A673 (cell line): ENCODE measurements around the gene CYB5RL. TPM values are rescaled to one million over a fixed set of nuclear protein-coding genes. Genes with fewer than 3 reads are reported as not detected.

ENCODE experiments used
- BruUV-seq: library from RNA; stranded (reverse); fragments of 400-500 nt; replicated peaks from 2 replicates; lab custom pipeline; 2021; lab: Mats Ljungman, UMichigan
- CTCF ChIA-PET: fragments of 300-600 bp; sonication (Branson Sonifier 250); formaldehyde crosslinking; loops from one replicate; lab custom pipeline; 2022; ENCODE audit warnings: antibody characterized with exemption; lab: Charles Lee
- POLR2A ChIA-PET: fragments of 300-600 bp; sonication (Branson Sonifier 250); formaldehyde crosslinking; loops from one replicate; lab custom pipeline; 2022; ENCODE audit warnings: antibody characterized with exemption; ENCODE audit not compliant: low non-redundant PET; lab: Charles Lee
- DNase-seq: peaks from one replicate; pipeline ENCODE4 v3.0.0-alpha.2; 2015; ENCODE audit warnings: low spot score
- H3K27ac ChIP-seq: fragments of 200-600 bp; sonication (generic); 2 replicates; pipeline ENCODE4 v1.5.1; 2016; ENCODE audit warnings: mixed run types, low read depth, mild to moderate bottlenecking, mixed read lengths, antibody characterized with exemption, low read length; ENCODE audit not compliant: poor library complexity, severe bottlenecking
- H3K27me3 ChIP-seq: fragments of 200-600 bp; sonication (generic); replicated peaks from 2 replicates; pipeline ENCODE4 v1.6.1; 2017; ENCODE audit warnings: mixed run types, low read depth, mild to moderate bottlenecking, mixed read lengths, antibody characterized with exemption, low read length; ENCODE audit not compliant: insufficient read depth, poor library complexity
- H3K36me3 ChIP-seq: fragments of 200-600 bp; sonication (generic); 2 replicates; pipeline ENCODE4 v1.6.1; 2016; ENCODE audit warnings: mixed run types, mild to moderate bottlenecking, mixed read lengths, antibody characterized with exemption, low read length; ENCODE audit not compliant: insufficient read depth, poor library complexity, severe bottlenecking
- H3K4me1 ChIP-seq: fragments of 200-600 bp; sonication (generic); 2 replicates; pipeline ENCODE4 v1.6.1; 2017; ENCODE audit warnings: mixed run types, mild to moderate bottlenecking, mixed read lengths, antibody characterized with exemption, low read length; ENCODE audit not compliant: insufficient read depth, poor library complexity, severe bottlenecking
- H3K4me3 ChIP-seq: fragments of 200-600 bp; sonication (generic); 2 replicates; pipeline ENCODE4 v1.5.1; 2016; ENCODE audit warnings: low read depth, mixed run types, mild to moderate bottlenecking, mixed read lengths, low read length; ENCODE audit not compliant: poor library complexity, severe bottlenecking
- H3K9me3 ChIP-seq: fragments of 200-600 bp; sonication (generic); 2 replicates; pipeline ENCODE4 v1.6.1; 2016; ENCODE audit warnings: mixed run types, low read depth, mild to moderate bottlenecking, mixed read lengths, antibody characterized with exemption, low read length; ENCODE audit not compliant: poor library complexity, severe bottlenecking
- EZH2 ChIP-seq: fragments of 200-600 bp; sonication (generic); IDR thresholded peaks from 2 replicates; pipeline ENCODE4 v1.6.1; 2017; ENCODE audit warnings: borderline replicate concordance, low read depth, mild to moderate bottlenecking, mixed read lengths, antibody characterized with exemption, low read length; ENCODE audit not compliant: poor library complexity, severe bottlenecking
- intact Hi-C: fragments of 100-400 bp; cut with micrococcal nuclease; formaldehyde crosslinking; loops from one replicate; pipeline ENCODE4 v1.10.0; 2022; ENCODE audit not compliant: unreplicated experiment
- total RNA-seq: library from RNA; stranded (reverse); gene quantifications from 2 replicates; pipeline ENCODE4 v1.2.3, GENCODE V29; 2021
- TF ChIP-seq, protein P1 (sequence below): fragments of 300-800, 200-600 bp; sonication (generic); conservative IDR thresholded peaks from 2 replicates; pipeline ENCODE4 v1.5.1; 2017; ENCODE audit warnings: low read depth, mild to moderate bottlenecking, antibody characterized with exemption, low read length, moderate library complexity, mixed read lengths

The CYB5RL gene
- total RNA-seq, 1 experiment from 2014 or later: 8.4 TPM

DNA sequence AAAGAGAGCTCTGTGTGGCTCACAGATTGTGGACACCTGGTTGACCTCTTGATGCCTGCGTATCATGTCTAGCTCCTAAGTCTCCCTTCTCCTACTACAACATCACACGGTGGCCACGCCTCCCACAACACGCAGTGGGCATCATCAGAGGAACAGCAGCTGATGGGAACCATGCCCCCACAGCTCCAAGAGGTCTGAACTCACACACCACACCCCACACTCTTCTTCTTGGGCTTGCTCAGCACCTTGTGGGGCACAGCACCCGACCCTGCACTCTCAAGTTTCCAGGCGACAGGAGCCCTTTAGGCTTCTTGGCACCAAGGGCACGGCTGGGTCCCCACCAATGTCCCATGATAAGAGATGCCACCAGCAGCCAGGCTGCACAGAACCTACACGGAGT is 28.2 kb downstream of the CYB5RL start:
- Histone ChIP-seq H3K27me3 (no peaks in the 10 kb centered on the region), H3K9me3 (no peaks in the 10 kb centered on the region), H3K4me1 (no peaks in the 10 kb centered on the region), H3K27ac (no peak overlapping the region), H3K4me3 (no peak overlapping the region), H3K36me3 (no peaks in the 10 kb centered on the region)
- ChIA-PET POLR2A (no interaction called here), CTCF (no interaction called here)
- no peak for DNase-seq
- intact Hi-C loops: no loop called here
- TF ChIP-seq, protein P1, sequence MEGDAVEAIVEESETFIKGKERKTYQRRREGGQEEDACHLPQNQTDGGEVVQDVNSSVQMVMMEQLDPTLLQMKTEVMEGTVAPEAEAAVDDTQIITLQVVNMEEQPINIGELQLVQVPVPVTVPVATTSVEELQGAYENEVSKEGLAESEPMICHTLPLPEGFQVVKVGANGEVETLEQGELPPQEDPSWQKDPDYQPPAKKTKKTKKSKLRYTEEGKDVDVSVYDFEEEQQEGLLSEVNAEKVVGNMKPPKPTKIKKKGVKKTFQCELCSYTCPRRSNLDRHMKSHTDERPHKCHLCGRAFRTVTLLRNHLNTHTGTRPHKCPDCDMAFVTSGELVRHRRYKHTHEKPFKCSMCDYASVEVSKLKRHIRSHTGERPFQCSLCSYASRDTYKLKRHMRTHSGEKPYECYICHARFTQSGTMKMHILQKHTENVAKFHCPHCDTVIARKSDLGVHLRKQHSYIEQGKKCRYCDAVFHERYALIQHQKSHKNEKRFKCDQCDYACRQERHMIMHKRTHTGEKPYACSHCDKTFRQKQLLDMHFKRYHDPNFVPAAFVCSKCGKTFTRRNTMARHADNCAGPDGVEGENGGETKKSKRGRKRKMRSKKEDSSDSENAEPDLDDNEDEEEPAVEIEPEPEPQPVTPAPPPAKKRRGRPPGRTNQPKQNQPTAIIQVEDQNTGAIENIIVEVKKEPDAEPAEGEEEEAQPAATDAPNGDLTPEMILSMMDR: no peak
- TF ChIP-seq EZH2: no peak
- no TSS peak for BruUV-seq

GRCh38 chr1:54171016-54171415 is 28.8 kb downstream of the CYB5RL start:
- TF ChIP-seq, protein P1: no peak
- no peak for TF ChIP-seq EZH2
- BruUV-seq: no TSS peak
- Histone ChIP-seq H3K9me3 (no peaks in the 10 kb centered on the region), H3K4me3 (no peak overlapping the region), H3K4me1 (no peaks in the 10 kb centered on the region), H3K27ac (no peak overlapping the region), H3K36me3 (no peaks in the 10 kb centered on the region), H3K27me3 (no peaks in the 10 kb centered on the region)
- intact Hi-C loops: no loop called here
- POLR2A ChIA-PET: no interaction called here
- CTCF ChIA-PET: no interaction called here
- no peak for DNase-seq

GRCh38 chr1:54169068-54169467 is 30.8 kb downstream of the CYB5RL start:
- CTCF ChIA-PET: no interaction called here
- intact Hi-C loops: no loop called here
- no peak for DNase-seq
- H3K27me3 ChIP-seq: no peaks in the 10 kb centered on the region
- H3K4me3 ChIP-seq: no peak overlapping the region
- H3K27ac ChIP-seq: no peak overlapping the region
- POLR2A ChIA-PET: no interaction called here
- no peak for TF ChIP-seq EZH2
- TF ChIP-seq, protein P1: no peak
- BruUV-seq: no TSS peak
- H3K9me3 ChIP-seq: no peaks in the 10 kb centered on the region
- no peaks in the 10 kb centered on the region for H3K4me1 ChIP-seq
- H3K36me3 ChIP-seq: no peaks in the 10 kb centered on the region
